Measurements from ENCODE around the gene BTBD16. TPM values are rescaled to one million over a fixed set of nuclear protein-coding genes. Genes with fewer than 3 reads are reported as not detected.

Gene BTBD16
- total and polyA plus RNA-seq, 2 of the 13 experiments (the other 11 are each of a cell fraction or from before 2014, with no cell fraction given), result 5.0 to 11.9 TPM

DNA sequence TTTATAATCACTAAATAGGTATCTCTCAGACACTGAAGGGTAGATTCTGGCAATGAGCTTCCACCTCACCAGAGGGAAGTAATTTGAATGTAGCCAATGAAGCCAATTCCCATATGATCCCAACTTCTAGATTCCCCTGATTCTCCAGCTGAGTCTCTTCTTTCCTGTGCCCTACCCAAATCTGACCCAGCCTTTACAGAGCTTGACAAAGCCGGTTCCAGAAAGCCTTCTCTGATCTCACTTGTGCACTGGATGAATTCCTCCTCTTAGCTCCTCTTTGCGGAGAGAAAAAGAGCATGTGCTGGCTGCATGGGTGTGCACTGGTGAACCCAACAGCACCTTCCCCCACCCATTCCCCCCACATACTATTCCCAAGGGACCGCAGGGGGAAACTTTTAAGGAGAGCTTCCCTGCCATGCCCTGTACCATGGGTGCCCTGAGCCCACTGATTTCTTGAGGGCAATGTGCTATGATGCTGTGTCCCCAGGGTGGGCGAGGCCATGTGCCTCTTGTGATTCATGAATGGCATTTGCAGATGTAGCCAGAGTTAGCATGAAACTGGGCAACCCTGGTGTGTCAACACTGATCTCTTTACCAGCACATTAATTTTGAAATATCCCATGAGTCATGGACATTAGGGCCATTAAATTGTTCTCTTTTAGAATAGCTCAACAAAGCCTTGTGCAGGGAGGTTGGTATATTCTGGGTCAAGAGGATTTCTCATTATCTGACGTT lies 53.0 kb downstream of the BTBD16 start (continued):
- TF ChIP-seq, protein P1, sequence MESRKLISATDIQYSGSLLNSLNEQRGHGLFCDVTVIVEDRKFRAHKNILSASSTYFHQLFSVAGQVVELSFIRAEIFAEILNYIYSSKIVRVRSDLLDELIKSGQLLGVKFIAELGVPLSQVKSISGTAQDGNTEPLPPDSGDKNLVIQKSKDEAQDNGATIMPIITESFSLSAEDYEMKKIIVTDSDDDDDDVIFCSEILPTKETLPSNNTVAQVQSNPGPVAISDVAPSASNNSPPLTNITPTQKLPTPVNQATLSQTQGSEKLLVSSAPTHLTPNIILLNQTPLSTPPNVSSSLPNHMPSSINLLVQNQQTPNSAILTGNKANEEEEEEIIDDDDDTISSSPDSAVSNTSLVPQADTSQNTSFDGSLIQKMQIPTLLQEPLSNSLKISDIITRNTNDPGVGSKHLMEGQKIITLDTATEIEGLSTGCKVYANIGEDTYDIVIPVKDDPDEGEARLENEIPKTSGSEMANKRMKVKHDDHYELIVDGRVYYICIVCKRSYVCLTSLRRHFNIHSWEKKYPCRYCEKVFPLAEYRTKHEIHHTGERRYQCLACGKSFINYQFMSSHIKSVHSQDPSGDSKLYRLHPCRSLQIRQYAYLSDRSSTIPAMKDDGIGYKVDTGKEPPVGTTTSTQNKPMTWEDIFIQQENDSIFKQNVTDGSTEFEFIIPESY (CRISPR knock-in tag; IDR thresholded peaks at IDR 0.05), result no peak
- TF ChIP-seq ZNF790 (CRISPR knock-in tag; IDR thresholded peaks at IDR 0.05; ENCODE audit: borderline replicate concordance) (no peak), NR2F6 (IDR thresholded peaks at IDR 0.05) (no peak), NR2F6 (CRISPR knock-in tag; IDR thresholded peaks at IDR 0.05) (no peak)

DNA sequence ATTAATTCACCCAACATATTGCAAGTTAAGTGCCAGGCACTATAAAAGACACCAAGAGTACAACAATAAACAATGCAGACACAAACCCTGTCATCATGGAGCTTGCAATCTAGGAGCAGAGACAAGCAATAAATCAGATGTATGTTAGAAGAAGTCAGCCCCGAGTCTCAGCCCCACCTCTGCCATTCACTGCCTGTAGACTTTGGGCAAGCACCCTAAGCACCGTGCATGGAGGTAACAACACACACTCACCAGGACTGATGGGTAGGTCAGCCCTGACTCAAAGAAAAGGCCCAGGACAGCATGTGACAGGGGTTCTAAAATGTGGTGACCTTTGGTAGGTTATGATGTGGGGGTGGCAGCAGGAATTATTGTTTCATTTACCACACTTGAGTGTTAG lies 54.1 kb downstream of the BTBD16 start:
- Histone ChIP-seq H3K9ac (ENCODE audit: insufficient read depth, low read depth, low read length) (no peak overlapping the region), H3K27me3 (ENCODE audit: control insufficient read depth in 1 of 2, insufficient read depth in 2 of 2, low read length in 2 of 2) (no peaks in the 10 kb centered on the region), H3K4me2 (ENCODE audit: low read depth, low read length) (no peak overlapping the region), H3K79me2 (ENCODE audit: insufficient read depth, low read length) (no peaks in the 10 kb centered on the region), H4K20me1 (ENCODE audit: insufficient read depth, low read length) (no peaks in the 10 kb centered on the region), H3K36me3 (replicated peaks in 1 of 2; ENCODE audit: control insufficient read depth in 1 of 2, insufficient read depth in 2 of 2, low read length in 2 of 2) (no peaks in the 10 kb centered on the region), H2AFZ (ENCODE audit: low read length) (no peak overlapping the region), H3K9me3 (ENCODE audit: low read length) (no peaks in the 10 kb centered on the region), H3K4me3 (replicated peaks in 1 of 3; ENCODE audit: insufficient read depth in 1 of 3, low read depth in 2 of 3, low read length in 3 of 3) (no peak overlapping the region), H3K4me1 (ENCODE audit: insufficient read depth, low read length) (peaks cover 26% of the 10 kb centered on the region), H3K27ac (ENCODE audit: extremely low read length, insufficient read depth, low read length) (no peak overlapping the region)
- ATAC-seq (no peak), DNase-seq (ENCODE audit: low spot score) (no peak), FAIRE-seq (no peak)
- POLR2A ChIA-PET, result interaction anchor here (4.3 kb wide), 1 partner anchor 14 kb away, joined by 35 read pairs; no protein-coding TSS in a partner anchor
- BruUV-seq (replicated peaks), result no TSS peak
- 86% methylated on average over 2 of the region's 2 CpGs for WGBS (ENCODE audit: low lambda C conversion rate)
- CTCF ChIA-PET (ENCODE audit: low intra/inter-chr PET ratio, low total read pairs), result no interaction called here
- intact Hi-C loops (cut with micrococcal nuclease; ENCODE audit: unreplicated experiment), result no loop called here
- in situ Hi-C loops (cut with HindIII; ENCODE audit: extremely low pct_ligation_motif_present, low pct_unique_long_range_greater_than_20kb), result no loop called here
- TF ChIP-seq, protein P2, sequence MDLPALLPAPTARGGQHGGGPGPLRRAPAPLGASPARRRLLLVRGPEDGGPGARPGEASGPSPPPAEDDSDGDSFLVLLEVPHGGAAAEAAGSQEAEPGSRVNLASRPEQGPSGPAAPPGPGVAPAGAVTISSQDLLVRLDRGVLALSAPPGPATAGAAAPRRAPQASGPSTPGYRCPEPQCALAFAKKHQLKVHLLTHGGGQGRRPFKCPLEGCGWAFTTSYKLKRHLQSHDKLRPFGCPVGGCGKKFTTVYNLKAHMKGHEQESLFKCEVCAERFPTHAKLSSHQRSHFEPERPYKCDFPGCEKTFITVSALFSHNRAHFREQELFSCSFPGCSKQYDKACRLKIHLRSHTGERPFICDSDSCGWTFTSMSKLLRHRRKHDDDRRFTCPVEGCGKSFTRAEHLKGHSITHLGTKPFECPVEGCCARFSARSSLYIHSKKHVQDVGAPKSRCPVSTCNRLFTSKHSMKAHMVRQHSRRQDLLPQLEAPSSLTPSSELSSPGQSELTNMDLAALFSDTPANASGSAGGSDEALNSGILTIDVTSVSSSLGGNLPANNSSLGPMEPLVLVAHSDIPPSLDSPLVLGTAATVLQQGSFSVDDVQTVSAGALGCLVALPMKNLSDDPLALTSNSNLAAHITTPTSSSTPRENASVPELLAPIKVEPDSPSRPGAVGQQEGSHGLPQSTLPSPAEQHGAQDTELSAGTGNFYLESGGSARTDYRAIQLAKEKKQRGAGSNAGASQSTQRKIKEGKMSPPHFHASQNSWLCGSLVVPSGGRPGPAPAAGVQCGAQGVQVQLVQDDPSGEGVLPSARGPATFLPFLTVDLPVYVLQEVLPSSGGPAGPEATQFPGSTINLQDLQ (CRISPR knock-in tag; IDR thresholded peaks at IDR 0.05), result no peak
- no peak for TF ChIP-seq GPN1 (CRISPR knock-in tag; IDR thresholded peaks at IDR 0.05; ENCODE audit: borderline replicate concordance)
- no peak for TF ChIP-seq ZNF557 (CRISPR knock-in tag; IDR thresholded peaks at IDR 0.05)
- no peak for TF ChIP-seq ZNF256 (CRISPR knock-in tag; conservative IDR thresholded peaks at IDR 0.05)
- TF ChIP-seq HDAC2 (CRISPR knock-in tag; IDR thresholded peaks at IDR 0.05), result no peak
- TF ChIP-seq ZFX (CRISPR knock-in tag; IDR thresholded peaks at IDR 0.05; ENCODE audit: low read depth), result no peak

Measured in HepG2 (cell line).